Measurements from ENCODE around the gene TMED7.

TMED7 gene

DNA sequence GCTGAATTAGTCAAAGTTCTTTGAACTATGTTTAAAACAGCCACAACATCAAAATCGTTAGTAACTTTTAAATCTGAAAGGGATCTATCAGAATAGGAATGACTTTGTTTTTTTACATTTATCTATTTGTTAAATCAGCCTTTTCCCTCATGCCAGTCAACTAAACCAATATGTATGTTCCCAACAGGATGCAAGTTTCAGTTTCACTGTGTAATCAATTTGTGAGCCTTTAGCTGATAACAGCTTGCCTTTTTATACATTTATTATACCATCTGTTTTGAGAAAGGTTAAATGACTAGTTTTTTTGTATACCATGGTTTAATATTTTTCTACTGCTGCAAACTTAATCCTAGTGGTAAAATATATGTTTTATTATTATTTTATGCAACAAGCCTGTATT, 8.9 kb downstream of the TMED7 start:
- Histone ChIP-seq H3K4me3 (replicated peaks; ENCODE audit: insufficient read depth, low read length) (no peak overlapping the region), H3K27me3 (ENCODE audit: insufficient read depth, poor library complexity, severe bottlenecking) (no peaks in the 10 kb centered on the region), H3K27ac (replicated peaks) (no peak overlapping the region)
- DNase-seq (ENCODE audit: low read depth in 1 of 2, low spot score in 1 of 2) = no peak
- no peak for TF ChIP-seq POLR2AphosphoS5 (IDR thresholded peaks at IDR 0.05; ENCODE audit: low read depth)
- TF ChIP-seq, protein P1, sequence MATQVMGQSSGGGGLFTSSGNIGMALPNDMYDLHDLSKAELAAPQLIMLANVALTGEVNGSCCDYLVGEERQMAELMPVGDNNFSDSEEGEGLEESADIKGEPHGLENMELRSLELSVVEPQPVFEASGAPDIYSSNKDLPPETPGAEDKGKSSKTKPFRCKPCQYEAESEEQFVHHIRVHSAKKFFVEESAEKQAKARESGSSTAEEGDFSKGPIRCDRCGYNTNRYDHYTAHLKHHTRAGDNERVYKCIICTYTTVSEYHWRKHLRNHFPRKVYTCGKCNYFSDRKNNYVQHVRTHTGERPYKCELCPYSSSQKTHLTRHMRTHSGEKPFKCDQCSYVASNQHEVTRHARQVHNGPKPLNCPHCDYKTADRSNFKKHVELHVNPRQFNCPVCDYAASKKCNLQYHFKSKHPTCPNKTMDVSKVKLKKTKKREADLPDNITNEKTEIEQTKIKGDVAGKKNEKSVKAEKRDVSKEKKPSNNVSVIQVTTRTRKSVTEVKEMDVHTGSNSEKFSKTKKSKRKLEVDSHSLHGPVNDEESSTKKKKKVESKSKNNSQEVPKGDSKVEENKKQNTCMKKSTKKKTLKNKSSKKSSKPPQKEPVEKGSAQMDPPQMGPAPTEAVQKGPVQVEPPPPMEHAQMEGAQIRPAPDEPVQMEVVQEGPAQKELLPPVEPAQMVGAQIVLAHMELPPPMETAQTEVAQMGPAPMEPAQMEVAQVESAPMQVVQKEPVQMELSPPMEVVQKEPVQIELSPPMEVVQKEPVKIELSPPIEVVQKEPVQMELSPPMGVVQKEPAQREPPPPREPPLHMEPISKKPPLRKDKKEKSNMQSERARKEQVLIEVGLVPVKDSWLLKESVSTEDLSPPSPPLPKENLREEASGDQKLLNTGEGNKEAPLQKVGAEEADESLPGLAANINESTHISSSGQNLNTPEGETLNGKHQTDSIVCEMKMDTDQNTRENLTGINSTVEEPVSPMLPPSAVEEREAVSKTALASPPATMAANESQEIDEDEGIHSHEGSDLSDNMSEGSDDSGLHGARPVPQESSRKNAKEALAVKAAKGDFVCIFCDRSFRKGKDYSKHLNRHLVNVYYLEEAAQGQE (IDR thresholded peaks at IDR 0.05; ENCODE audit: insufficient replicate concordance, low read depth) = no peak
- TF ChIP-seq, protein P2, sequence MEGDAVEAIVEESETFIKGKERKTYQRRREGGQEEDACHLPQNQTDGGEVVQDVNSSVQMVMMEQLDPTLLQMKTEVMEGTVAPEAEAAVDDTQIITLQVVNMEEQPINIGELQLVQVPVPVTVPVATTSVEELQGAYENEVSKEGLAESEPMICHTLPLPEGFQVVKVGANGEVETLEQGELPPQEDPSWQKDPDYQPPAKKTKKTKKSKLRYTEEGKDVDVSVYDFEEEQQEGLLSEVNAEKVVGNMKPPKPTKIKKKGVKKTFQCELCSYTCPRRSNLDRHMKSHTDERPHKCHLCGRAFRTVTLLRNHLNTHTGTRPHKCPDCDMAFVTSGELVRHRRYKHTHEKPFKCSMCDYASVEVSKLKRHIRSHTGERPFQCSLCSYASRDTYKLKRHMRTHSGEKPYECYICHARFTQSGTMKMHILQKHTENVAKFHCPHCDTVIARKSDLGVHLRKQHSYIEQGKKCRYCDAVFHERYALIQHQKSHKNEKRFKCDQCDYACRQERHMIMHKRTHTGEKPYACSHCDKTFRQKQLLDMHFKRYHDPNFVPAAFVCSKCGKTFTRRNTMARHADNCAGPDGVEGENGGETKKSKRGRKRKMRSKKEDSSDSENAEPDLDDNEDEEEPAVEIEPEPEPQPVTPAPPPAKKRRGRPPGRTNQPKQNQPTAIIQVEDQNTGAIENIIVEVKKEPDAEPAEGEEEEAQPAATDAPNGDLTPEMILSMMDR (IDR thresholded peaks at IDR 0.05; ENCODE audit: insufficient read depth, low read length) = no peak
- no peak for TF ChIP-seq SPI1 (IDR thresholded peaks at IDR 0.05; ENCODE audit: borderline replicate concordance, low read depth)
- TF ChIP-seq GABPA (IDR thresholded peaks at IDR 0.05; ENCODE audit: low read depth) = no peak

DNA sequence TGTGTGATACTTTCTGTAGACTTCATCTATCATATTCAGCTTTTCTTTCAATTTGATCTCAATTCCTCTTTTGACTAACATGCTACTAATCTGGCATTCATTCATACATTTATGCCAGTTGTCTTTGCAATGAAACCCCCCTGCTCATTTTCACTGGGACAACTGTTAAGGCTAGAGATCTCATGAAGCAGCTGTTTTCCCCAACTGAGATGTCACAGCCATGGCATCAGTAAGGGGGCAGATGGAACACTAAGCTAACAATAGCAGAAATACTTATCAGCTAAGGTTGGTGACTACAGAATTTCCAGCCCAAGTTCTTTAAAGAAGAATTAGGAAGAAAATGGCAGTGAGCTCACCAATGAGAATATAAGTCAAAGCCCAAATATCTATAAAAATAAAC, 9.4 kb downstream of the TMED7 start:
- Histone ChIP-seq H3K4me3 (replicated peaks; ENCODE audit: insufficient read depth, low read length) (no peak overlapping the region), H3K27me3 (ENCODE audit: insufficient read depth, poor library complexity, severe bottlenecking) (no peaks in the 10 kb centered on the region), H3K27ac (replicated peaks) (no peak overlapping the region)
- TF ChIP-seq, protein P2 (IDR thresholded peaks at IDR 0.05; ENCODE audit: insufficient read depth, low read length) = no peak
- TF ChIP-seq POLR2AphosphoS5 (IDR thresholded peaks at IDR 0.05; ENCODE audit: low read depth) (no peak), SPI1 (IDR thresholded peaks at IDR 0.05; ENCODE audit: borderline replicate concordance, low read depth) (no peak), GABPA (IDR thresholded peaks at IDR 0.05; ENCODE audit: low read depth) (no peak)
- TF ChIP-seq, protein P1 (IDR thresholded peaks at IDR 0.05; ENCODE audit: insufficient replicate concordance, low read depth) = no peak
- DNase-seq (ENCODE audit: low read depth in 1 of 2, low spot score in 1 of 2) = no peak

DNA sequence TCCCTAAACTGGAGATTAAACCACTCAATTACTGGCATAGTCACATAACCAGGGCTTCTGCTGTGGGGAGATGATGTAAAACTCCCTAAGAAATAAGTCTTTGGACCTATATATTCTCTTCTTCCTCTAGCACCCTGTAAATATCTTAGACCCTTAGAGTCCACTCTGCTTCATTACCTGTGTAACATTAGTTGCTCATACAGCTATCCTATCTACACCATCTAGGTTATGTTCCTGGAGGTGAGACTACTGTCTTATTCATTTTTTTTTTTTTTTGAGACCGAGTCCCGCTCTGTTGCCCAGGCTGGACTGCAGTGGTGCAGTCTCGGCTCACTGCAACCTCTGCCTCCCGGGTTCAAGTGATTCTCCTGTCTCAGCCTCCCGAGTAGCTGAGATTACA, 14.0 kb downstream of the TMED7 start:
- Histone ChIP-seq H3K4me3 (replicated peaks; ENCODE audit: insufficient read depth, low read length) (no peak overlapping the region), H3K27me3 (ENCODE audit: insufficient read depth, poor library complexity, severe bottlenecking) (no peaks in the 10 kb centered on the region), H3K27ac (replicated peaks) (no peak overlapping the region)
- no peak for DNase-seq (ENCODE audit: low read depth in 1 of 2, low spot score in 1 of 2)
- TF ChIP-seq, protein P2 (IDR thresholded peaks at IDR 0.05; ENCODE audit: insufficient read depth, low read length) = no peak
- TF ChIP-seq, protein P1 (IDR thresholded peaks at IDR 0.05; ENCODE audit: insufficient replicate concordance, low read depth) = no peak
- TF ChIP-seq GABPA (IDR thresholded peaks at IDR 0.05; ENCODE audit: low read depth) (no peak), SPI1 (IDR thresholded peaks at IDR 0.05; ENCODE audit: borderline replicate concordance, low read depth) (no peak), POLR2AphosphoS5 (IDR thresholded peaks at IDR 0.05; ENCODE audit: low read depth) (no peak)

Data from HL-60 (cell line).